Measurements from ENCODE around the gene SIVA1. TPM values are rescaled to one million over a fixed set of nuclear protein-coding genes. Genes with fewer than 3 reads are reported as not detected.
"Not testable (repeated sequence)": the region's sequence is repeated elsewhere in the genome, so short reads cannot be mapped to it uniquely, and the experiment has no call there.

Gene SIVA1
- total RNA-seq, 1 donor from 2014 or later, result 117 TPM

GRCh38 chr14:104724981-104725771 lies 27.8 kb upstream of the SIVA1 start:
- Mint-ChIP-seq H3K36me3 (ENCODE audit: low read depth) (no peaks in the 10 kb centered on the region), H3K4me3 (peak overlapping the region; percentile 58), H3K9me3 (no peaks in the 10 kb centered on the region), H3K4me1 (peaks cover 2% of the 10 kb centered on the region), H3K27me3 (peaks cover 2% of the 10 kb centered on the region), H3K27ac (no peak overlapping the region)
- intact Hi-C loops (cut with micrococcal nuclease), result loop anchor here (1.0 to 2.0 kb wide), 2 partner anchors 28 to 101 kb away; partner anchors contain the start of gene SIVA1
- no peak for DNase-seq

GRCh38 chr14:104725772-104726548 lies 27.0 kb upstream of the SIVA1 start:
- intact Hi-C loops (cut with micrococcal nuclease), result loop anchor here (2.0 kb wide), 1 partner anchor 27 kb away; the partner anchor contains the start of gene SIVA1
- Mint-ChIP-seq H3K27me3 (peaks cover 2% of the 10 kb centered on the region), H3K4me3 (peak overlapping the region; percentile 58), H3K4me1 (peaks cover 2% of the 10 kb centered on the region), H3K36me3 (ENCODE audit: low read depth) (no peaks in the 10 kb centered on the region), H3K9me3 (no peaks in the 10 kb centered on the region), H3K27ac (no peak overlapping the region)
- DNase-seq, result no peak

DNA sequence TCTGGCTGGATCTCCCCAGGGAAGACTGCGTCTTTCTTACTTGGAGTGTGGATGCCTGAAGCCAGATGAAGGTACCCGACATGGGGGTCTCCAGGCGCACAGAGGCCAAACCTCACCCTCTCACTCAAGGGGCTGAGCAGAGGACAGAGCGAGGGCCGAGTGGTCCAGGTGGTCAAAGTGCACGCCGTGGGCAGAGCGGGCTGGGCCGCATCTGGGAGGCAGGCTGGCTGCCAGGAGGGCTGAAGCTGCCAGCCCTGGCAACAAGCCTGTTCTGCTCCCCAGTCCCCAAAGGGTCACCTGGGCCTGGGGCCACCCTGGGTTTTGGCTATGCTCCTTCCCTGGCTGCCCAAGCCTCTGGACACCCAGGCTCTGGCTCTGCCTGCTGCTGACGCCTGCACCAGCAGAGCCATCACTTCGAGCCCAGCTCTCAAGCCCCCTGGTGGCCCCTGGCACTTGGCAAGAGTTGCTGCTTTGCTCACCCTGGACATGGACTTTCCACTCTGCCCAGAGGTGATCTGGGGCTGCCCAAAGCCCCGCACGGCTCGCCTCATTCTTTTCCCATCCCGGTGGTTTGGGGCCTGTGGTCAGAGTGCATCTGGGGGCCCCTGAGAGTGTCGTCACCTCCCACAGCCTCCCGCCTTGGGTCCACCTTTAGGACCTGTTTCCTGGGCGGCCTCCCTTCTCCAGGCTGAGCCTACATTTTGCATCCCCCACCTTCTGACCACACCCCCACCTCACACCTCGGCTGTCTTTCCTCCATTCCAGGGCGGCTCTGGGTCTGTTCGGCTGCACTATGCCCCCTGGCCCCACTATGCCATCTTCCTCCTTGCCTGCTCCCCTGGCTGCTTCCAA lies 26.1 kb upstream of the SIVA1 start:
- no peaks in the 10 kb centered on the region for H3K9me3 Mint-ChIP-seq
- DNase-seq, result no peak
- no peaks in the 10 kb centered on the region for H3K36me3 Mint-ChIP-seq (ENCODE audit: low read depth)
- intact Hi-C loops (cut with micrococcal nuclease), result no loop called here
- H3K4me1 Mint-ChIP-seq, result peaks cover 2% of the 10 kb centered on the region
- peaks cover 2% of the 10 kb centered on the region for H3K27me3 Mint-ChIP-seq
- H3K4me3 Mint-ChIP-seq, result no peak overlapping the region
- peak overlapping the region; percentile 48 for H3K27ac Mint-ChIP-seq

DNA sequence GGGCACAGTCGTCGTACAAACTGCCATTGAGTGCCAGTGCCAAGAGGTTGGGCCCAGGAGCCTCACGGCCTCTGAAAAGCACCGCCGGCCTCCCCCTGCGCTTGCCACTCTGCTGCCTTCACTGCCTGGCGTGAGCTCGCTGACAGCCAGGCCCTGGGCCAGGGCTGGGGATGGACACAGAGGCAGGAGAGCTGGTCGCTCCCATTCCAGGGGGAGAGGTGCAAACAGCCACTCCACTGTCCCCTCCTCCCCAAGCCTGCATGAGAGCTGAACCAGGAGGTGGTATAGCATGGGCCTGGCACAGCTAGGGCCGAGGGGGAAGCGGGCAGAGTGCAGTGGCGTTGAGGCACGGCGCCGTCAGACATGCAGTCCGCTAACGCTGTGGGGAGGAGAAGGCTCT lies 24.3 kb upstream of the SIVA1 start:
- Mint-ChIP-seq H3K27ac (no peak overlapping the region), H3K4me3 (no peak overlapping the region), H3K4me1 (peaks cover 2% of the 10 kb centered on the region), H3K27me3 (peaks cover 2% of the 10 kb centered on the region), H3K36me3 (ENCODE audit: low read depth) (no peaks in the 10 kb centered on the region), H3K9me3 (no peaks in the 10 kb centered on the region)
- no peak for DNase-seq
- intact Hi-C loops (cut with micrococcal nuclease), result no loop called here

- H3K27me3 Mint-ChIP-seq; H3K4me1 Mint-ChIP-seq; H3K36me3 Mint-ChIP-seq (ENCODE audit: low read depth); H3K4me3 Mint-ChIP-seq; H3K27ac Mint-ChIP-seq; H3K9me3 Mint-ChIP-seq; DNase-seq; intact Hi-C loops (cut with micrococcal nuclease): not testable (repeated sequence)
Measured at GRCh38 chr14:104729176-104729834, 23.6 kb upstream of the SIVA1 start.

DNA sequence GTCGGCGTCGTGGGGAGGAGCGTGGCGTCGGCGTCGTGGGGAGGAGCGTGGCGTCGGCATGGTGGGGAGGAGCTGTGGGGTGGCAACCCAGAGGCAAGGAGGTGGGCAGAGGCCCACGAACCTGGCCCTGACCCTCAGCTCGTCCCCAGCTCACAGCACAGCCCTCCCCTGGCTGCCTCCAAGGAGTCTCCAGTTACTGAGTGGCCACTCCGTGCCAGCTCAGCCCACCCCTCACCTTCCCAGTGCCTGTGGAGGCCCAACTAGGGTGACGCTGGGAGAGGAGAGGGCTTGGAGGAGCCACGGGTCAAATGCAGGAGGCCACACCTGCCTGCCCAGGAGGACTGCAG lies 23.1 kb upstream of the SIVA1 start:
- H3K9me3 Mint-ChIP-seq, result no peaks in the 10 kb centered on the region
- no peaks in the 10 kb centered on the region for H3K36me3 Mint-ChIP-seq (ENCODE audit: low read depth)
- H3K27me3 Mint-ChIP-seq, result peaks cover 2% of the 10 kb centered on the region
- DNase-seq, result no peak
- H3K4me1 Mint-ChIP-seq, result peaks cover under 1% of the 10 kb centered on the region
- intact Hi-C loops (cut with micrococcal nuclease), result no loop called here
- no peak overlapping the region for H3K27ac Mint-ChIP-seq
- H3K4me3 Mint-ChIP-seq, result no peak overlapping the region

DNA sequence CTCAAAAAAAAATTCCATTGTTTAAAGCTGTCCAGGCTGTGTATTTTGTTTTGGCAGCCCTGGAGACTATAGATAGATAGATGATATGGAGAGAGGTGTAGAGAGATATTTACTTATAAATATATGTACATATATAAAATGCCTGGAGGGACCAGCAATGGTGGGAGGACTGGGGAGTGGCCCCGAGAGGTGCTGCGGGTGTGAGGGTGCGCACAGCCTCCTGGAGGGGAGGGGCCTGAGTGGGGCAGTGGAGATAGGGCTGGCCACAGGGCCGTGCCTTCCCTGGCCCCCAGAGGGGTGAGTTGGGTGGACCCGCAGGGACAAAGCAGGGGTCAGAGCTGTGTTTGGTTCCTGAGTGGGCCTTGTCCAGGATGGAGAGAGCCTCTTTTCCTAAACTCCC lies 22.5 kb upstream of the SIVA1 start:
- no peak for DNase-seq
- Mint-ChIP-seq H3K4me1 (no peaks in the 10 kb centered on the region), H3K9me3 (no peaks in the 10 kb centered on the region), H3K27me3 (no peaks in the 10 kb centered on the region), H3K36me3 (ENCODE audit: low read depth) (no peaks in the 10 kb centered on the region), H3K27ac (no peak overlapping the region), H3K4me3 (no peak overlapping the region)
- intact Hi-C loops (cut with micrococcal nuclease), result no loop called here

- intact Hi-C loops (cut with micrococcal nuclease), result no loop called here
- no peaks in the 10 kb centered on the region for H3K36me3 Mint-ChIP-seq (ENCODE audit: low read depth)
- H3K27me3 Mint-ChIP-seq, result no peaks in the 10 kb centered on the region
- no peak overlapping the region for H3K27ac Mint-ChIP-seq
- no peak for DNase-seq
- H3K4me1 Mint-ChIP-seq, result no peaks in the 10 kb centered on the region
- H3K9me3 Mint-ChIP-seq, result no peaks in the 10 kb centered on the region
- no peak overlapping the region for H3K4me3 Mint-ChIP-seq
Measured at GRCh38 chr14:104731320-104732294, 21.3 kb upstream of the SIVA1 start.

- H3K4me3 Mint-ChIP-seq, result no peak overlapping the region
- H3K4me1 Mint-ChIP-seq, result no peaks in the 10 kb centered on the region
Measured at GRCh38 chr14:104732355-104732804, 20.6 kb upstream of the SIVA1 start.

GRCh38 chr14:104732931-104733681 lies 19.8 kb upstream of the SIVA1 start:
- DNase-seq, result no peak
- H3K4me1 Mint-ChIP-seq, result no peaks in the 10 kb centered on the region
- no peaks in the 10 kb centered on the region for H3K9me3 Mint-ChIP-seq
- no peak overlapping the region for H3K4me3 Mint-ChIP-seq
- no peak overlapping the region for H3K27ac Mint-ChIP-seq
- intact Hi-C loops (cut with micrococcal nuclease), result no loop called here
- H3K27me3 Mint-ChIP-seq, result no peaks in the 10 kb centered on the region
- H3K36me3 Mint-ChIP-seq (ENCODE audit: low read depth), result no peaks in the 10 kb centered on the region

More at GRCh38 chr14:104732355-104732804, 20.6 kb upstream of the SIVA1 start:
- no peak for DNase-seq
- intact Hi-C loops (cut with micrococcal nuclease), result no loop called here
- Mint-ChIP-seq H3K36me3 (ENCODE audit: low read depth) (no peaks in the 10 kb centered on the region), H3K27ac (no peak overlapping the region), H3K27me3 (no peaks in the 10 kb centered on the region), H3K9me3 (no peaks in the 10 kb centered on the region)

DNA sequence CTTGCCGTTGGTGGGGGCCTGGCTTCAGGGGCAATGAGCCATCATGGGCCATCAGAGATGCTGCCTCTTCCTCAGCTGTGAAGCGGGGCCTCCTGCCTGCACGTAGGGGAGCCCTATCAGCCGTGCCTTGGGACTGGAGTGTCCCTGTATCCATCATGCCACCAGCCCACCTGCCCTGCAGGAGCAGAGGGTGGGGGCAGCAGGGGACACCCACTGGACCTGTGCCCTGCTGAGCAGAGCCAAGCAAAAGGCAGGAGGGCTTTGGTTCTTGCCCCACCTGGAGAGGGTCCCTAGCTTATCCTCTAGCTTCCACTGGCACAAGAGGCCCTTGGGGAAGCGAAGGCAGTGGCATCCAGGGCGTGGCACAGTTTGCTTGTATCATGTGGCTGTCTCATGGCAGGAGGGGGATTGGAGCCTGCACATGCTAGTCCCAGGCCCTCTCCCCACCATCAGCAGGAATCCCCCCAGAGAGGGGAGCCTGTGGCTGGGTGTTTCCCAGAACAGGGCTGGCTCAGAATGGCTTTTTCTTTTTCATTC lies 18.8 kb upstream of the SIVA1 start:
- Mint-ChIP-seq H3K36me3 (ENCODE audit: low read depth) (no peaks in the 10 kb centered on the region), H3K27ac (no peak overlapping the region), H3K27me3 (no peaks in the 10 kb centered on the region), H3K4me1 (no peaks in the 10 kb centered on the region), H3K4me3 (no peak overlapping the region), H3K9me3 (no peaks in the 10 kb centered on the region)
- DNase-seq, result no peak
- intact Hi-C loops (cut with micrococcal nuclease), result no loop called here

- Mint-ChIP-seq H3K27me3 (no peaks in the 10 kb centered on the region), H3K36me3 (ENCODE audit: low read depth) (no peaks in the 10 kb centered on the region), H3K4me1 (no peaks in the 10 kb centered on the region), H3K4me3 (no peak overlapping the region), H3K9me3 (no peaks in the 10 kb centered on the region), H3K27ac (no peak overlapping the region)
- no peak for DNase-seq
- intact Hi-C loops (cut with micrococcal nuclease), result no loop called here
Measured at GRCh38 chr14:104734601-104734990, 18.4 kb upstream of the SIVA1 start.
